ENCODE measurements around the gene SMU1.

Gene SMU1

DNA sequence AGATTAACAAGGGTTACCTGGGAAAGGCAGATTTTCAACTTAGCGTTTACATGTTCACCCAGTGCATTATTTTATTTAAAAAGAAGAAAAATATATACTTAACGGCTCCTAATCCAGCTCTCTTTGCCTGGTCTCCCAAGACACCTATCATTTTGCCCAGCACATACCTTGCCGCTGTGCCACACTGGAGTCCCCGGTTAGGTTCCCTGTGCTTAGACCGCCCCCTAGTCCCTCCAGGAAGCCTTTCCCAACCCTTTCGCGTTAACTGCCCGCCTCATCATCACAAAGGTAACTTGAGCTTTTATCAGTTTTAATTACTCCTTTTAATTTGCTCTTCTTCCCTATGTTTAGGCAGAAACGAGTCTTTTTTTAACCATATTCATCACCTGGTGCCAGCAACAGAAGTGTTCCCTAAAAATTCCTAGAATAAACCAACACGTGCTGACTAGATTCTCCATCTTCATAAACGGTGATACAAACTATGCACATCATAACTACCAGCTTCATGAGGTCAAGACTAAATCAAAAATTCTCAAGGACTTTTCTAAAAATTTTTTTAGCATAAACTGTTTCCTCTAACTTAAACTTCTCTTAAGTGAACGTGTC, 31.7 kb downstream of the SMU1 start:
- DNase-seq (ENCODE audit: low read depth) = peak; percentile 45

DNA sequence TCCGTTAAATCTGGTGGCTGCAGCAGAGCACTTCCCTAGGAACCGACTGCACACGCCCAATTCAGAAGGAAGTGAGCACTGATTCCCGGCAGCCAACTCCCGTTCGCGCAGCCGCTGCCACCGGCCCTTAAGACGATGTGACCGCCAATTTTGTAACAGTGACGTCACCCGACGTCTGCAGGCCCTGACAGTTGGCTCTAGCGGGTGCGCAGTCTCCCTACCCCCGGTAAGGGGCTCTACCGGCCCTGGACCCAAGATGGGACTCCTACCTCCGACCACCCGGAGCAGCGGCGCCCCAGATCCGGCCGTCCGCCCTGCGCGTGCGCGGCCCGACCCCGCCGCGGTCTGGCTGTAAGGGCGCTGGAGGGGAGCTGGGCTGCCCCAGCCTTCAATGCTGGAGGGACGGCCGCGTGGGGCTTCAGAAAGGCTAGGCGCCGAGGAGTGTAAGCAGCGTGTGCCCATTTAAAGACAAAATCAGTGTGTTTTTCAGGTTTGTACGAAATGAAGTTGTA, 32.3 kb downstream of the SMU1 start:
- DNase-seq (ENCODE audit: low read depth) = peak; percentile 93

DNA sequence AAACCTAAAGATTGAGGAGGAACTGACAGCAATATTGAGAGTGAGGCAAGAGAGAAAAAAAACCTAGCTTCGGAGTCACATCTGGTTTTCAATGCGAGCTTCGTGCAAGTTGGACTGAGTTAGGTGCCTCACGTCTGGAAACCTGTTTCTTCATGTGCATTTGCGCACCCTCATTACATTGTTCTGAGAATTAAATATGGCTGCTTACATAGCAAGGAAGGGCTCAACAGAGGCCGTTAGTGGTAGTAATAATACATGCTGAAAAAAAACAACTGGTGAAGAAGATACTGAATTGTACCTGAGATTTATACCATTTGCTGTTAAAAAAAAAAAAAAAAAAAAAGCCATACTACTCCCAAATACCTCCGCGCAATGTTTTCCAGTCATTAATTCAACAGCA, 32.8 kb downstream of the SMU1 start:
- no peak for DNase-seq (ENCODE audit: low read depth)

GRCh38 chr9:33042473-33042872, 34.0 kb downstream of the SMU1 start:
- no peak for DNase-seq (ENCODE audit: low read depth)

DNA sequence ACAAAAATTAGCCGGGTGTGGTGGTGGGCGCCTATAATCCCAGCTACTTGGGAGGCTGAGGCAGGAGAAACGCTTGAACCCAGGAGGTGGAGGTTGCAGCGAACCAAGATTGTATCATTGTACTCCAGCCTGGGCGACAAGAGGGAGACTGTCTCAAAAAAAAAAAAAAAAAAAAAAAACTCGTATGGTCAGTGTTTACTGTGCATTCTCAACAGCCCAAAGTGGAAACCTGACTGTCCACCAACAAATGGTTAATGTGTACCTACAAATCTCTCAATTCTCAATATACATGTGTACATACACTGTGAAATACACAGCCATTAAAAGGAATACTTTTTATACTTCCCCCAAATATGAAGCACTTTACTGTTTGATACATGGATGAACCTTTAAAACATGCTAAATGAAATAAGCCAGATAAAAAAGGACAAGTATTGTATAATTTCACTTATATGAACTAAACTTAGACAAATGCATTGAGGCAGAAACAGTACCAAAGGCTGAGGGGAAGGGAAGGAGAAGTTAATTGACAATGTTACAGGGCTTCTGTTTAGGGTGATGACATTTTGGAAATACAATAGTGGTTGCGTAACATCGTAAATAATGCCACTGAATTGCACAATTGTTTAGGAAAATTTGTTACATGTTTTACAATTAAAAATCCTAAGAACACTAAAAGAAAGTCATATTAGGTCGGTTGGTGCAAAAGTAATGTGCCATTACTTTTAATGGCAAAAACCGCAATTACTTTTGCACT, 34.9 kb downstream of the SMU1 start:
- DNase-seq (ENCODE audit: low read depth) = no peak

GRCh38 chr9:33040792-33041431, 35.6 kb downstream of the SMU1 start:
- DNase-seq (ENCODE audit: low read depth) = no peak

- DNase-seq (ENCODE audit: low read depth) = no peak
Observed at GRCh38 chr9:33032865-33033264, 43.6 kb downstream of the SMU1 start.

- no peak for DNase-seq (ENCODE audit: low read depth)
Observed at GRCh38 chr9:33032292-33032691, 44.2 kb downstream of the SMU1 start.

- DNase-seq (ENCODE audit: low read depth) = no peak
Observed at GRCh38 chr9:33030285-33030684, 46.2 kb downstream of the SMU1 start.

GRCh38 chr9:33029231-33029786, 47.2 kb downstream of the SMU1 start:
- peak; percentile 19 for DNase-seq (ENCODE audit: low read depth)

DNA sequence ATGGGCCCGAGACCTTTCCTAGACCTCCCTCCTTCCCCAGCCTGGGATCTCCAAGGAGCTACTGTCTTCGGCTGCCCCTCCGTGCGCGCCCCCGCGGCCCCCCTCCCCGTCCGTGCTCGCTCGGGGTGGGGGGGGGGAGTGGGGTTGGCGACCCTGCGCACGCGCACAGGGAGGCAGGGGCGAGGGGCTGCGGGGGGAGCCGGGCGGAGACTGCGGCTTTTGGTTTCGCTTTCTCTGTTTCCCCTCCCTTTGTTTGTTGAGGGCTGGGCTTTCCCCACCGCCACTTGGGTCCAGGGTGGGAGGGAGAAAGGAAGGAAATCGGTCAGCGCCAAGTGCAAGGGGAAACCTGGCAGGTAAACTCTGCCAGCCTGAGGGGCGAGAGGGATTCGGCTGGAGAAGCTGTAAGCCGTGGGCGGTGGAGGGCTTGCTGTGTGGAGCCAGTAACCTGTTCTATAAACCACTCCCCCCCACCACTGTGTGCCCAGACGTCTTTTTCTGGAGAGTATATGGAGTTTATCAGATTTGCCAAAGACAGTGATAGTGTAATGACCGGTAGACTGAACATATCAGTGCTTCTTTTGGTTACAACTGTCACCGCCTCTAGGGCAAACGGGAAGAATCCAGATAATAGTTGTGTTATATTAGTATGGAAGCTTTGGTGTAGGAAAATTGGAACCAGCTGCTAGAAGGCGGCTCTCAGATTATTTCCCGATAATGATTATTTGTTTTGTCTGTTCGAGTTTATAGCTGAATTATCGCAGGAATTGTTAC, 50.7 kb downstream of the SMU1 start:
- DNase-seq (ENCODE audit: low read depth) = peak; percentile 63

DNA sequence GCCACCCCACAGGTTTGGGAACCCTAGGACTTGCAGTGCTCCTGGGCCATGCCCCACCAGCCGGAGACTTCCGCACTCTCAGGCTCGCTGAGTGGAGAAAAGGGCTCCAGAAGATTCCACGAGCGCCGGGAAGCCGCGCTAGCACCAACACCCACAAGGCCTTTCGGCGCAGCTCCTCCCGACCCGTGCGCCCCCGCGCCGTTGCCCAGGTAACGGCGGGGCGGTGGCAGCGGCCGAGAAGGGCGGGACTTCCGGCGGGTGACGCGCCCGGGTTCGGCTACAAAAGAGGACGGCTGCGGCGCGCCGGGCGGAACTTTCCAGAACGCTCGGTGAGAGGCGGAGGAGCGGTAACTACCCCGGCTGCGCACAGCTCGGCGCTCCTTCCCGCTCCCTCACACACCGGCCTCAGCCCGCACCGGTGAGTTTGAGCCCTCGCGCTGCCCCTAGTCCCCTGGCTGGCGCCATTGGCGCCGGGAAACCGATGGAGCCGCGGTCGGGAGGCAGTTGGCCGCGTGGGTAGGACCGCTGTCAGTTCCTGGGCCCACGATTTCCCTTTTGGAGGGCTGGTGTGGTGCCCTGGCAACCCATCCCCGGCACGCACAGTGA, 51.4 kb downstream of the SMU1 start, which contains the start of gene DNAJA1:
DNAJA1 (plus strand) TSS at position 308 of the 606 bp plus-strand sequence. CDS start 1,212 bp downstream, outside the sequence.
- peak; percentile 94 for DNase-seq (ENCODE audit: low read depth)

- DNase-seq (ENCODE audit: low read depth) = peak; percentile 46
Observed at GRCh38 chr9:33024126-33024965, 52.1 kb downstream of the SMU1 start.

GRCh38 chr9:33023661-33024060, 52.8 kb downstream of the SMU1 start:
- no peak for DNase-seq (ENCODE audit: low read depth)

GRCh38 chr9:33022755-33023154, 53.7 kb downstream of the SMU1 start:
- DNase-seq (ENCODE audit: low read depth) = no peak

GRCh38 chr9:33022303-33022702, 54.2 kb downstream of the SMU1 start:
- DNase-seq (ENCODE audit: low read depth) = no peak

GRCh38 chr9:33019797-33020196, 56.7 kb downstream of the SMU1 start:
- no peak for DNase-seq (ENCODE audit: low read depth)

- no peak for DNase-seq (ENCODE audit: low read depth)
Observed at GRCh38 chr9:33017283-33018041, 59.0 kb downstream of the SMU1 start.

- DNase-seq (ENCODE audit: low read depth) = no peak
Observed at GRCh38 chr9:33014665-33015014, 61.8 kb downstream of the SMU1 start.

All from ELR (cell line).